ENCODE measurements around the gene ZNF646.
A peak's percentile ranks its signal among the peaks of the same experiment; 100 is the strongest.

Gene ZNF646, protein sequence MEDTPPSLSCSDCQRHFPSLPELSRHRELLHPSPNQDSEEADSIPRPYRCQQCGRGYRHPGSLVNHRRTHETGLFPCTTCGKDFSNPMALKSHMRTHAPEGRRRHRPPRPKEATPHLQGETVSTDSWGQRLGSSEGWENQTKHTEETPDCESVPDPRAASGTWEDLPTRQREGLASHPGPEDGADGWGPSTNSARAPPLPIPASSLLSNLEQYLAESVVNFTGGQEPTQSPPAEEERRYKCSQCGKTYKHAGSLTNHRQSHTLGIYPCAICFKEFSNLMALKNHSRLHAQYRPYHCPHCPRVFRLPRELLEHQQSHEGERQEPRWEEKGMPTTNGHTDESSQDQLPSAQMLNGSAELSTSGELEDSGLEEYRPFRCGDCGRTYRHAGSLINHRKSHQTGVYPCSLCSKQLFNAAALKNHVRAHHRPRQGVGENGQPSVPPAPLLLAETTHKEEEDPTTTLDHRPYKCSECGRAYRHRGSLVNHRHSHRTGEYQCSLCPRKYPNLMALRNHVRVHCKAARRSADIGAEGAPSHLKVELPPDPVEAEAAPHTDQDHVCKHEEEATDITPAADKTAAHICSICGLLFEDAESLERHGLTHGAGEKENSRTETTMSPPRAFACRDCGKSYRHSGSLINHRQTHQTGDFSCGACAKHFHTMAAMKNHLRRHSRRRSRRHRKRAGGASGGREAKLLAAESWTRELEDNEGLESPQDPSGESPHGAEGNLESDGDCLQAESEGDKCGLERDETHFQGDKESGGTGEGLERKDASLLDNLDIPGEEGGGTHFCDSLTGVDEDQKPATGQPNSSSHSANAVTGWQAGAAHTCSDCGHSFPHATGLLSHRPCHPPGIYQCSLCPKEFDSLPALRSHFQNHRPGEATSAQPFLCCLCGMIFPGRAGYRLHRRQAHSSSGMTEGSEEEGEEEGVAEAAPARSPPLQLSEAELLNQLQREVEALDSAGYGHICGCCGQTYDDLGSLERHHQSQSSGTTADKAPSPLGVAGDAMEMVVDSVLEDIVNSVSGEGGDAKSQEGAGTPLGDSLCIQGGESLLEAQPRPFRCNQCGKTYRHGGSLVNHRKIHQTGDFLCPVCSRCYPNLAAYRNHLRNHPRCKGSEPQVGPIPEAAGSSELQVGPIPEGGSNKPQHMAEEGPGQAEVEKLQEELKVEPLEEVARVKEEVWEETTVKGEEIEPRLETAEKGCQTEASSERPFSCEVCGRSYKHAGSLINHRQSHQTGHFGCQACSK (N-terminal part only)

DNA sequence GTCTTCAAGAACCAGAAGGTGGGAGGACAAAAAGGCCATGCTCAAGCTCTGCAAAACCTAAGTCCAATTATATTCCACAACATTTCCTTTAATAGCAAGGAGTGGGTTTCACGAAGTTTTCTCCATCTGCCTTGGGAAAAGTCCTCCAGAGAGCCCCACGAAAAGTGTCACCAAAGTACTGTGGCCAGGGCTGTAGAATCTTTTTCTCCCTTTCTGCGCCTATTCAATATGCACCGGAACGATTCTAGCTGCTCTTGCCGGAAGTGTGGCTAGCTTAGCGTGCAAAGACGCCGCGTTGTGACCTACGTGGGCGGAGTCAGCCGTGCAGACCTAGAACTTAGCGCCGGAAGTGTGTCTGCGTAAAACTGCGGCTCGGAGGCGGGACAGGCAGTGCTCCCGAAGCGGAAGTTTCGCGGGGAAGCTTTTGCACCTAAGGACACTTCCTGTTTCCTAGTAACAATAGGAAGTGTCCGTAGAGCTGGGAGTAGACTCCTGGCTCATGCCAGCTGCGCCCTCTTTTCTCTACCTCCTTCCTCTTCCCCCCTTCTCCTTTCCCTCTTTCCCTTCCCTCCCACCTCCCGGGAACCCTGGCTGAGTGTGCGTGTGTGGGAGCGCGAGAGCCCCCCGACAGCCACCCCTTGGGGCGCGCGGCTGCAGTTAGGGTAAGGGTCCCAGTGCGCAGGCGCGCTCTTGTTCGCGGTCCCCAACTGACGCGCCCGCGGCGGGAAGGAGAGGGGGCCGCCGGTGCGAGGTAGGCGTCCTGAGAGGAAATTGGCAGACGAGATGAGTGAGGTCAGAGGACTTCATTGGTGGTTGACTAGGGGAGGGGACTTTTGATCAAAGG is at the start of gene ZNF646, which contains the start of gene ZNF668:
Gene ZNF646, plus strand, starts transcription at position 453 of the 844 bp plus-strand sequence. CDS start 1,903 bp downstream, outside the sequence.
Gene ZNF668, minus strand, starts transcription at position 271 of the 844 bp plus-strand sequence. CDS start 9,781 bp downstream, outside the sequence.
- peak; percentile 100 for DNase-seq

- no peak for DNase-seq
These were observed 48.9 kb upstream of the ZNF646 start for GRCh38 chr16:31025339-31025738.

DNA sequence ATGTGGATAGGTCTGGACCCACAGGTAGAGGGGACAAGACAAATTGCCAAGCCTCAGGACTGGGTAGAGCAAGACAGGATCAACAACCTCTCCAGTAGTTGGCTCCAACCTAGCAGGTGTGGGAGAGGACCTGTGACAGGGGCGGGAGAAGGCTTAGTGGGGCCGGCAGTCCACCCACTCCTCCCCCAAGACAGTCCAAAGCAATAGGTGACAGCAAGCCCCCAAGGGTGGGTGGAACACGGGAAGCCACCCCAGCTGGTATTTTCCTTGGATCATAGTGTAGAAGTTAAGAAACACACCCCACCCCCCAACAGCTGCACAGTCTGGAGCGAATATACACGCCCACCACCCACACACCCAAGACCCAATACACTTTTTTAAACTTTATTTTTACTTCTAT is 45.0 kb upstream of the ZNF646 start:
- no peak for DNase-seq

DNA sequence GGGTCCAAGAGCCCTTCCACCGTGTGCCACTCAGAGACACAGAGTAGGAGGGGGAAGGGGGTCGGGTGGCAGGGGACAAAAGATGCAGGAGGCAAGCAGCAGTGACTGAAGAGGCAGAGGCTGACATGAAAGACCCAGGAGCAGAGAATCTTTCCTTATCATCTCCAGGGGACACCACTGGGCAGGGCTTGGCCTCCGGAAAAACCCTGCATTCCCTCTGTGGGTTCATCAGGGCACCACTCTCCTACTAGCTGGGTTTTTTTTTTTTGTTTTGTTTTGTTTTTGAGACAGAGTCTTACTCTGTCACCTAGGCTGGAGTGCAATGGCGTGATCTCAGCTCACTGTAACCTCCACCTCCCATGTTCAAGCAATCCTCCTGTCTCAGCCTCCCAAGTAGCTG is 42.9 kb upstream of the ZNF646 start:
- DNase-seq = no peak

DNA sequence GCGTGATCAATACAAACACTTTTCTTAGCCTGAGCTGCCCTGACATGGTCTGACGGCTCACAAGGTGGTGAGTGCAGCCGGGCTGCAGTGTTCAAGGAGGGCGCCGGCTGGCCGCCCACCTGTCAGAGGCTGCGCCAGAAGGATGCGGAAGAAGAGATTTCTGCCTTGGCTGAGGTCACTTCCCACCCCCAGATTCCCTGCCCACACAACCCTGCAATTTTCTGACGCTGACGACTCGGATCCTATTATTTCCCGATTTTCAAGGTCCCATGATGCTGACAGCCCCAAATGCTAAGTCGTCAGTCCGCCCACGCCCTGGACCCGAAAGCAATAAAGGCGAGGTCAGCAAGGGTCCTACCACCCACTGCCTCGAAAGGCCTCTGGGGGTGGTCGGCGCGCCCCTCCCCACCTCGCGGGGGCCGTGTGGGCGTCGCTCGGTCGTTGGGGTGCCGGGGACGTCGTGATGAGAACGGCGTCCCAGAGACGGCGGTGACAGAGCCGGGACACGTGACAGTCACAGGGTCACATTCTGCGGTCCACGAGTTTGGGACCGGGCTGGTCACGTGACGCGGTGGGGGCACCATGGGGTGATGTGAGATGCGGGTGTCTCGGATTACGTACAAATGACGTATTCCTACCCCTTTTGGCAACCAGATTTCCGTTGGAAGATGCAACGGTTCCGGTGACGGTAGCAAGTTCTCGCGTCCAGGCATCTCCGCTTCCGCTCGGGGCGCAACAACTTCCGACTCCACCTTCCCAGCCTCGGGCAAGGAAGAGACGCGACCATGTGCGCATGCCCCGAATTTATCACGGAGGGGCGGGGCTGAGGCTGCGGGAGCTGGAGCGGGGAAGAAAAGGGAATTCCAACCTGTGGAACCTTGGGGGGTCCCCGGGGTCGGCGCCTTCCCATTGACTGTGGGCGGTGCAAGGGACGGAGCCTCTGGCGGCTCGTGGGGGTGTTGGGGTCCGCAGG is 41.2 kb upstream of the ZNF646 start, which contains the start of gene STX4:
Gene STX4, plus strand, starts transcription at position 823 of the 973 bp plus-strand sequence. CDS start 248 bp downstream, outside the sequence.
- DNase-seq = peak; percentile 99

GRCh38 chr16:31033709-31034492 is 40.3 kb upstream of the ZNF646 start:
- peak; percentile 95 for DNase-seq

DNA sequence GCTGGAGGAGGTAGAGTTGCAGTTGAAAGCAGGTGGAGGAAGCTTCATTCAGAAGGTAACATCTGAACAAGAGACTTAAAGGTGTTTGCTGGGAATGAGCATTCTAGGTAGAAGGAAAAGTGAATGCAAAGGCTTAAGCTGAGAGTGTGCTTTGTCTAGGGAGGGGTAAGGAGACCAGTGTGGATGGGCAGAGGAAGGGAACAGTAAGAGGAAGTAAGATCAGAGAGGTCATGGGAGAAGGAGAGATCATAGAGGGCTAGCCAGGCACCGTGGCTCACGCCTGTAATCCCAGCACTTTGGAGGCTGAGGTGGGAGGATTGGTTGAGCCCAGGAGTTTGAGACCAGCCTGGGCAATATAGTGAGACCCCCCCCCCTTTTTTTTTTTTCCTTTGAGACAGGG is 37.5 kb upstream of the ZNF646 start:
- DNase-seq = peak; percentile 48

GRCh38 chr16:31038993-31039392 is 35.2 kb upstream of the ZNF646 start:
- no peak for DNase-seq

DNA sequence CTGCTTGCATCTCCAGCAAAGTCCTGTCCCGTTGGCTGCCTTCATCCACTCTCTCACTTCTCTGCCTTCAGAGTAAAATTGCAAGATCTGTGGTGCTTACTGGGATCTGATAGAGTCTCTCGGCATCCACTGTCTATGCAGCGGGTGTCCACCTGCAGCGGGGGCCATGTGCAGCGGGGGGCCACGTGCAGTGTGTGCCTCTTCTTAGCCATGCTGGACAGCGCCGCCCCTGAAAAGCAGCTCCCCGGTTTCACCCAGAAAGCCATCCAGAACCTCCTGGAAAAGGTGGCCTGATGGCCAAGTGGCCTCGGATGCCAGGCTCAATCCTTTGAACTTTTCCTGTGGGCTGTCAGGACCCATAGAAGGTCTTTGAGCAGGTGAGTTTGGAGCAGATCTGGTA is 31.4 kb upstream of the ZNF646 start:
- DNase-seq = no peak

- no peak for DNase-seq
These were observed 30.9 kb upstream of the ZNF646 start for GRCh38 chr16:31043352-31043751.

- DNase-seq = no peak
These were observed 30.2 kb upstream of the ZNF646 start for GRCh38 chr16:31043898-31044481.

DNA sequence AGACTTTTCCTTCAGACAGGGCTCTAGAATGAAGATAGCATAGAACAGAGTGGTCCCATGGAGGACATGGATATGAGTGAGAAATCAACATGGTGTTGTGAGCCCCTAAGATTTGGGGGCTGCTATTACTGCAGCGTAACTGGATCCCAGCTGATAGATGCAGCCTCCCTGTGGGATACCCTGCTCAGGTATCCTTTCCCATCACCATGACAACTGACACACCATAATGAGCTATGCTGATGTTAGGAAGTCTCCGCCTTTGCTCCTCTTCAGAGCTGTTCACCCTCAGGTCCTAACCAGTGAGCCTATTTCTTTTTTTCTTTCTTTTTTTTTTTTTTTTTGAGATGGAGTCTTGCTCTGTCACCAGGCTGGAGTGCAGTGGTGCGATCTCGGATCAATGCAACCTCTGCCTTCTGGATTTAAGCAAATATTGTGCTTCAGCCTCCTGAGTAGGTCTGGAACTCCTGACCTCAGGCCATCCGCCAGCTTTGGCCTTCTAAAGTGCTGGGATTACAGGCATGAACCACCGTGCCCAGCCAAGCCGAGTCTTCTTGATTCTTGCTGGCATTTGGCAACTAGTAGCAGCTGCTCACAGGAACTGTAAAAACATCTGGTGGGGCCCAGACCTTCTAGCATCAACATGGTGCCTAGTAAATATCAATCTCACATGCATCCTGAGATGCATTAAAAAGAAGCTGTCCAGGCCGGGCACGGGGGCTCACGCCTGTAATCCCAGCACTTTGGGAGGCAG is 23.8 kb upstream of the ZNF646 start:
- no peak for DNase-seq

DNA sequence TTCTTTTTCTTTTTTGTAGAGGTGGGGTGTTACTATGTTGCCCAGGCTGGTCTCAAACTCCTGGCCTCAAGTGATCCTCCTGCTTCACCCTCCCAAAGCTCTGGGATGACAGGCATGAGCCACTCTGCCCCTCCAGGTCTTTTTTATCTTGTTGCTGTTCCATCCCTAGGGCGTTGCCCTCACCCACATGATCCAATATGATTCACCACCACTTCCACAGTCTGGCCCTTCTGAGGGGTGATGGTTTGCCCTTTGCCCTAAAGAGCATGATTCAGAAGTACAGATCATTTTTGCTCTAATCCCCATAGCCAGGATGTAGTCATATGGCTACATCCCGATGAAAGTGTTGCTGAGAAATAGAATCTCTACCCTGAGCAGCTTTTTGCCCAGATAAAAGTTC is 22.1 kb upstream of the ZNF646 start:
- peak; percentile 57 for DNase-seq

DNA sequence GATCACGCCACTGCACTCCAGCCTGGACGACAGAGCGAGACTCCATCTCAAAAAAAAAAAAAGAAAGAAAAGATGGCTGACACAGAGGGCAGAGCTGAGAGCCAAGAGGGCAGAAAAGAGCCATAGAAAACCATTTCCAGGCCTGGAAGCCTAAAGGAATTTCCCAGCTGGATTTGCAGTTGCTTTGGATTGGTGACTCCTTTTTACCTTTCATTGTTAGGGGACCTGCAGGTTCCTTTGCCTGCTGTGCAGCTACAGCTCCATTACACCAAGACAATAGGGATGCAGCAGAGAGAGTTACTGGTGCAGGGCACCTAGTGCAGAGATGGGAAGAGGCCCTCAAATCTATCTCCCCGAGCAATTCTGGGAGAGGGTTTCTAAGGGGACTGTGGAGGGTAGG is 18.6 kb upstream of the ZNF646 start:
- no peak for DNase-seq

- DNase-seq = no peak
These were observed 13.0 kb upstream of the ZNF646 start for GRCh38 chr16:31061126-31061812.

GRCh38 chr16:31061813-31062440 is 12.3 kb upstream of the ZNF646 start:
- no peak for DNase-seq

- DNase-seq = no peak
These were observed 10.8 kb upstream of the ZNF646 start for GRCh38 chr16:31063495-31063842.
